MCF 10A (cell line): ENCODE measurements around the gene TRPT1. TPM values are rescaled to one million over a fixed set of nuclear protein-coding genes. Genes with fewer than 3 reads are reported as not detected.

Source experiments
- BruUV-seq: library from RNA; stranded (reverse); fragments of 400-500 nt; replicated peaks from 2 replicates; lab custom pipeline; 2021; lab: Mats Ljungman, UMichigan
- CTCF ChIA-PET: fragments of 300-600 bp; sonication (Branson Sonifier 250); formaldehyde crosslinking; extraction: SDS; loops from one replicate; lab custom pipeline; 2021; ENCODE audit warnings: antibody characterized with exemption, inconsistent platforms; lab: Yijun Ruan, JAX
- POLR2A ChIA-PET: fragments of 300-600, 350-650 bp; sonication (Branson Sonifier 250); formaldehyde crosslinking; extraction: SDS; loops from one replicate; lab custom pipeline; 2020; ENCODE audit warnings: antibody characterized with exemption, inconsistent platforms; lab: Yijun Ruan, JAX
- DNase-seq: peaks from one replicate; pipeline ENCODE4 v3.0.0-alpha.2; 2018; ENCODE audit not compliant: unreplicated experiment
- H3K27ac Mint-ChIP-seq: one replicate; pipeline ENCODE4 v1.8.0; 2022; ENCODE audit warnings: mild to moderate bottlenecking, low read depth, mixed read lengths; ENCODE audit not compliant: unreplicated experiment
- H3K27me3 Mint-ChIP-seq: one replicate; pipeline ENCODE4 v1.8.0; 2022; ENCODE audit warnings: mixed read lengths; ENCODE audit not compliant: insufficient read depth, unreplicated experiment
- H3K36me3 Mint-ChIP-seq: one replicate; pipeline ENCODE4 v1.8.0; 2022; ENCODE audit warnings: mild to moderate bottlenecking, moderate library complexity, mixed read lengths; ENCODE audit not compliant: insufficient read depth, unreplicated experiment
- H3K4me1 Mint-ChIP-seq: one replicate; pipeline ENCODE4 v1.8.0; 2022; ENCODE audit warnings: mixed read lengths; ENCODE audit not compliant: insufficient read depth, unreplicated experiment
- H3K4me3 Mint-ChIP-seq: one replicate; pipeline ENCODE4 v1.8.0; 2022; ENCODE audit warnings: mild to moderate bottlenecking, moderate library complexity, mixed read lengths; ENCODE audit not compliant: unreplicated experiment
- H3K9me3 Mint-ChIP-seq: one replicate; pipeline ENCODE4 v1.8.0; 2022; ENCODE audit warnings: mixed read lengths; ENCODE audit not compliant: unreplicated experiment
- CTCF ChIP-seq: fragments of 200-600 bp; IDR thresholded peaks from one replicate; pipeline ENCODE4 v1.8.0; 2022; ENCODE audit warnings: antibody characterized with exemption, mild to moderate bottlenecking; ENCODE audit not compliant: unreplicated experiment
- intact Hi-C: fragments of 100-400 bp; cut with micrococcal nuclease; formaldehyde crosslinking; loops from 2 replicates; pipeline ENCODE4 v1.14.1; 2022
- total RNA-seq: library from RNA; stranded (reverse); gene quantifications from 2 replicates; pipeline ENCODE4 v1.2.3, GENCODE V29; 2022

TRPT1 gene
- total RNA-seq, 1 experiment from 2014 or later, result 31.3 TPM

GRCh38 chr11:64220798-64221197 lies 5.2 kb downstream of the TRPT1 start:
- POLR2A ChIA-PET, result no interaction called here
- no peaks in the 10 kb centered on the region for H3K27me3 Mint-ChIP-seq
- intact Hi-C loops, result no loop called here
- no peaks in the 10 kb centered on the region for H3K9me3 Mint-ChIP-seq
- no peak for TF ChIP-seq CTCF
- H3K27ac Mint-ChIP-seq, result no peak overlapping the region
- BruUV-seq, result no TSS peak
- CTCF ChIA-PET, result interaction anchor here (0.8 kb wide), 1 partner anchor 16 kb away, joined by 5 read pairs; no protein-coding TSS in a partner anchor
- H3K4me3 Mint-ChIP-seq, result no peak overlapping the region
- peaks cover 14% of the 10 kb centered on the region for H3K36me3 Mint-ChIP-seq
- no peak for DNase-seq
- H3K4me1 Mint-ChIP-seq, result peaks cover 8% of the 10 kb centered on the region

- intact Hi-C loops, result no loop called here
- H3K27ac Mint-ChIP-seq, result no peak overlapping the region
- H3K4me1 Mint-ChIP-seq, result peaks cover 8% of the 10 kb centered on the region
- no peaks in the 10 kb centered on the region for H3K27me3 Mint-ChIP-seq
- no peak for TF ChIP-seq CTCF
- POLR2A ChIA-PET, result no interaction called here
- H3K4me3 Mint-ChIP-seq, result no peak overlapping the region
- CTCF ChIA-PET, result interaction anchor here (0.7 to 2.0 kb wide), 2 partner anchors 32 to 81 kb away, joined by 4 to 7 read pairs; no protein-coding TSS in a partner anchor
- H3K36me3 Mint-ChIP-seq, result peaks cover 9% of the 10 kb centered on the region
- no TSS peak for BruUV-seq
- no peaks in the 10 kb centered on the region for H3K9me3 Mint-ChIP-seq
- no peak for DNase-seq
Measured at GRCh38 chr11:64220271-64220670, 5.7 kb downstream of the TRPT1 start.

GRCh38 chr11:64219755-64220154 lies 6.2 kb downstream of the TRPT1 start:
- Mint-ChIP-seq H3K4me1 (peaks cover 8% of the 10 kb centered on the region), H3K4me3 (no peak overlapping the region), H3K36me3 (peaks cover 9% of the 10 kb centered on the region), H3K27ac (no peak overlapping the region), H3K9me3 (no peaks in the 10 kb centered on the region), H3K27me3 (no peaks in the 10 kb centered on the region)
- BruUV-seq, result no TSS peak
- DNase-seq, result no peak
- CTCF ChIA-PET, result interaction anchor here (0.7 to 2.0 kb wide), 2 partner anchors 32 to 81 kb away, joined by 4 to 7 read pairs; no protein-coding TSS in a partner anchor
- POLR2A ChIA-PET, result interaction anchor here (0.7 kb wide), 1 partner anchor 12 kb away, joined by 3 read pairs; no protein-coding TSS in a partner anchor
- intact Hi-C loops, result no loop called here
- no peak for TF ChIP-seq CTCF

GRCh38 chr11:64219354-64219684 lies 6.7 kb downstream of the TRPT1 start:
- Mint-ChIP-seq H3K27ac (no peak overlapping the region), H3K4me3 (no peak overlapping the region), H3K4me1 (peaks cover 8% of the 10 kb centered on the region), H3K9me3 (no peaks in the 10 kb centered on the region), H3K36me3 (peaks cover 9% of the 10 kb centered on the region), H3K27me3 (no peaks in the 10 kb centered on the region)
- no peak for TF ChIP-seq CTCF
- no TSS peak for BruUV-seq
- CTCF ChIA-PET, result interaction anchor here (2.0 kb wide), 1 partner anchor 82 kb away, joined by 7 read pairs; no protein-coding TSS in a partner anchor
- POLR2A ChIA-PET, result interaction anchor here (0.7 kb wide), 1 partner anchor 12 kb away, joined by 3 read pairs; no protein-coding TSS in a partner anchor
- intact Hi-C loops, result no loop called here
- DNase-seq, result no peak
